ENCODE results near the gene ARHGEF28.

The ARHGEF28 gene

DNA sequence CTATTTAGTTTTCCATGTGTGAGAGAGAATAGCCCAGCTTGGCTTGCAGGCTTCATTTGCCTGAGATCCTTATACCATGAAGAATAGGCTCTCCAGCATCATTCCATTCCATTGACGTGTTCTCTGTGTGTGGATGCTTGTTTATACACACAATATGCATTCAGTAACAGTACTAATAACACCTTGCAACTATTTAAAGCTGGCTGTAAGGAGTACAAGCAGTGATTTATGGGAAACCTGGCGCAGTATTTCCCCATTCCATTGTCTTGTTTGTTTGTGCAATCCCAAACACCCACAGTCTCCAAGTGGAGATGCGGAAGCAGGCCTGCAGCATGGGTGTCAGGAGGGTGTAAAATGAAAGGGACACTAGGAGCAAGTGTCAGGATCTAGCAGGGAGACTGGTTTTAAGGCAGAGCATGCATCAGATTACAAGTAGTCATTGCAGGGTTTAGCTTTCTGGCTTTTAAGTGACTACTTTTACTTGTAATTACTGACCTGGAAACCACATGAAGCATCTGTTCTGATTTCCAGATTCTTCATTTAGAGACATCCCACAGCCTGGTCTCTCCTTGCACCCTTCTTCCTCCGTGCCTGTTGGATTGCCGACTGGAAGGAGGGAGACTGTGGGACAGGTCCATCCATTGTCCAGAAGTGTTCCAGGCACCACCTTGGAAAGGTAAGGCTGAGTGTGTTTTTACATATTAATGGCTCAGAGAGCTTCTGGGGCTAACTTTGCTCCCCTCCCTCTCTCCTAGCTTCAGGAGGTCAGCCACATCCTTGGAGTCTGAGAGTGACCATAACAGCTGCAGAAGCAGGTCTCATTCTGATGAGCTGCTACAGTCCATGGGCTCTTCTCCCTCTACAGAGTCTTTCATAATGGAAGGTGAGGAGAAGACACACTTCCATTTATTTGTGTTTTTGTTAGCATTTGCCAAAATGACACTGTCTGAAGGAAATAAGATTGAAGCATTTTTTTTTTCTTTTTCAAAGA lies 241.6 kb downstream of the ARHGEF28 start:
- no peak overlapping the region for H3K4me3 ChIP-seq
- H3K27ac ChIP-seq = no peak overlapping the region

- Histone ChIP-seq H3K4me3 (no peak overlapping the region), H3K27ac (no peak overlapping the region)
Measured at GRCh38 chr5:73883646-73884045, 257.6 kb downstream of the ARHGEF28 start.

GRCh38 chr5:73887688-73888087 lies 261.7 kb downstream of the ARHGEF28 start:
- Histone ChIP-seq H3K27ac (no peak overlapping the region), H3K4me3 (no peak overlapping the region)

GRCh38 chr5:73890569-73890968 lies 264.6 kb downstream of the ARHGEF28 start:
- Histone ChIP-seq H3K27ac (no peak overlapping the region), H3K4me3 (no peak overlapping the region)

- peak overlapping the region in 1 of 21 experiments; percentile 18 for H3K27ac ChIP-seq
- no peak overlapping the region for H3K4me3 ChIP-seq
Measured at GRCh38 chr5:73892218-73892617, 266.2 kb downstream of the ARHGEF28 start.

DNA sequence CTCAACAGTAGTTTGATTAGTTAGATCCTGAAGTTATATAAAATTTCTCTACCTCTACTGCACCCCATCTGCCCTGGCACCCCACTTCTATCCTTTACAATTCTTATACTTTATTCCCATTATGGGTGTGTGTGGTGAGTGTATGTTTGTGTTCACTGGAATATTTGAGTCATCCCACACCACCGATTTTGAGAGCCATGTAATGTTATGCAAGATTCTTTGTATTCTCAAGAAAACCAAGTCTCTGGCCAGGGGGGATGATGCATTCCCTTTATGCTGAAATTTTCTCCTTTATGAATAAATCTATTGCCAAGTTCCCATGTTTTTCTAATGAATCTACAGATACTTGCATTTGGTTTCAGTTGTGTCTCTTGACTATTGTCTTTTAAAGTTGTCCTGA lies 266.8 kb downstream of the ARHGEF28 start:
- Histone ChIP-seq H3K27ac (peak overlapping the region in 3 of 21 experiments; percentile 16 to 38 (median 18)), H3K4me3 (no peak overlapping the region)

GRCh38 chr5:73893813-73894212 lies 267.8 kb downstream of the ARHGEF28 start:
- peak overlapping the region in 3 of 21 experiments; percentile 2 to 41 (median 38) for H3K27ac ChIP-seq
- H3K4me3 ChIP-seq = no peak overlapping the region

GRCh38 chr5:73894860-73895259 lies 268.9 kb downstream of the ARHGEF28 start:
- no peak overlapping the region for H3K27ac ChIP-seq
- H3K4me3 ChIP-seq = no peak overlapping the region

- Histone ChIP-seq H3K27ac (no peak overlapping the region), H3K4me3 (no peak overlapping the region)
Measured at GRCh38 chr5:73895471-73895870, 269.5 kb downstream of the ARHGEF28 start.

- no peak overlapping the region for H3K4me3 ChIP-seq
Measured at GRCh38 chr5:73896097-73896496, 270.1 kb downstream of the ARHGEF28 start.

GRCh38 chr5:73896668-73897067 lies 270.7 kb downstream of the ARHGEF28 start:
- Histone ChIP-seq H3K27ac (no peak overlapping the region), H3K4me3 (no peak overlapping the region)

More at GRCh38 chr5:73896097-73896496, 270.1 kb downstream of the ARHGEF28 start:
- H3K27ac ChIP-seq = no peak overlapping the region

GRCh38 chr5:73897893-73898292 lies 271.9 kb downstream of the ARHGEF28 start:
- H3K27ac ChIP-seq = no peak overlapping the region
- H3K4me3 ChIP-seq = no peak overlapping the region

- no peak overlapping the region for H3K4me3 ChIP-seq
- H3K27ac ChIP-seq = peak overlapping the region in 2 of 21 experiments; percentile 3 to 19
Measured at GRCh38 chr5:73899055-73899454, 273.1 kb downstream of the ARHGEF28 start.

DNA sequence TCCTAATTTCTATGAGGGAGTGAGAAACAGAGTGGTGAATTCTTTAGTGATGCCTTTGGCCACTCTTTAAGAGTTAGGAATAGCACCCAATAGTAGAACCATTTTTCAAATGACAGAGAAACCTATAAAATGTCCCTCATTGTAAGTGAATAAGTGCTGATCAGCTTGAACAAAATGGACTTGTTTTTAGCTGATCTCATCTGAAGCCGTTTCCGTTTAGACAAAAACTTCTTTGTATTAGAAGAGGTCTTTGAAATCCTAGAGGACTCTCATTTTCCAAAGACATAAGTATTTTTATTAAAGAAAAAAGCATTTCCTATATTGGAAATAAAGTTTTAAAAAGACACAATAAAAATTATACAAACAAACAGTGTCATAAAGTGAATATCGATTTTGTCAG lies 273.9 kb downstream of the ARHGEF28 start:
- H3K4me3 ChIP-seq = no peak overlapping the region
- peak overlapping the region in 1 of 21 experiments; percentile 3 for H3K27ac ChIP-seq

GRCh38 chr5:73900566-73900965 lies 274.6 kb downstream of the ARHGEF28 start:
- H3K27ac ChIP-seq = no peak overlapping the region
- no peak overlapping the region for H3K4me3 ChIP-seq

- peak overlapping the region in 1 of 21 experiments; percentile 20 for H3K27ac ChIP-seq
- H3K4me3 ChIP-seq = no peak overlapping the region
Measured at GRCh38 chr5:73901043-73901442, 275.0 kb downstream of the ARHGEF28 start.

- H3K27ac ChIP-seq = peak overlapping the region in 1 of 21 experiments; percentile 20
Measured at GRCh38 chr5:73901455-73901854, 275.5 kb downstream of the ARHGEF28 start.

DNA sequence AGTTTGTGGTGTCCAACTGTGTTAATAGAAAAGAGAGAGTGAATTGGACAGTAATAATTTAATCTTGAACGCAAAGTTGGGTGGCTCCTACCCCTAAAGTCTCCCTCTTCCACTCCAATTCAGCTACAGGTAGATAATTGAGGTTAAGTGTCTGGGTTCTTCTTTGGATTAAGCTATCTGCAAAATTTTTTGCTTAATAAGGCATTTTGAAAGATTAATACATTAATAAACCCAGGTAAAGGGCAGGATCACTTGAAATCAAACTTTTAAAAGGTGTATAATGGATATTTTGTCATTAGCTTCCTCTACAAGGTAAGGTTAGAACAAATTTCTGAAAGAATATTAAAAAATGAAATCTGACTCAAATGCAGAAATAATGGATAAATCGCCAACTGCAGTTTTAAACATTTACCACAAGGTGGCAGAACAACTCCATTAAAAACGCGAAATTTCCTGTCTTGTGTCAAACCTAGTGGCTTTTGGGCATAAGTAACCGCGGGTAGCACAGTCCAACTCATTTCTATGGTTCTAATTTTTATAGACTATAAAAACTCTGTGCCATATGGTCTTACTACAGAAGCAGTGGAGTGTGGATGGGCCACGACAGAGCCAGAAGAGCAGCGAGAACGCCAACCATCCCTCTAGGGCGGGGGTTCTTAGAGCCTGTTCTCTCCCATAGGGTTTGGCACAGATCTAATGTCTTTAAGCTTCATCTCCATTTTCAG lies 276.5 kb downstream of the ARHGEF28 start:
- Histone ChIP-seq H3K4me3 (no peak overlapping the region), H3K27ac (no peak overlapping the region)

More at GRCh38 chr5:73901455-73901854, 275.5 kb downstream of the ARHGEF28 start:
- no peak overlapping the region for H3K4me3 ChIP-seq

DNA sequence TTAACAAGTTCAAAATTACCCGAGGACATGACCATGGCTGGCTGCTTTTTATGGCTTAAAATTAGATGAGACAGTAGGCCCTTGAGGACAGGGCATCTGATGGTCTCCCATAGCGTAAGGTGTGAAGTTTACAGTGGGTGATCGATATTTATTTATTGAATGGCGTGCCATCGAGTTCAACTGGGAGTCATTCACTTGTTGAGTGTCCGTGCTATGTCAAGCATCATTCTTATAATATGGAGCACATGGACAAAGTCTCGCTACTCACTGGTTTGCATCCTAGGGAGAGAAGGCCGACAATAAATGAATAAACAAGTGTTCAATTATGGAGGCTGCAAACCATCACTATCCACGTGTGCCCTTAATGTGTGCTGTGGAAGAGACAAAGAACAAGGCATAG lies 277.2 kb downstream of the ARHGEF28 start:
- Histone ChIP-seq H3K4me3 (no peak overlapping the region), H3K27ac (no peak overlapping the region)

DNA sequence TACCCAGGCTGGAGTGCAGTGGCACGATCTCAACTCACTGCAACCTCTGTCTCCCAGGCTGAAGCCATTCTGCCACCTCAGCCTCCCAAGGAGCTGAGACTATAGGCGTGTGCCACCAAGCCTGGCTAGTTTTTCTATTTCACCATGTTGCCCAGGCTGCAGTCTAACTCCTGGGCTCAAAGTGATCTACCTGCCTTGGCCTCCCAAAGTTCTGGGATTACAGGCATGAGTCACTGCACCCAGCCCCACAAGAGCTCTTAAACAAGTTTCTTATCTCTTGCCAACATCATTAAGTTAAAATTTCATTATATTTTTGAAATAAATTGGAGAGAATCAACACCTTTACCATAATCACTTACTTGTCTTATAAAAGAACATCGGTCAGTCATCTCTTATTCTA lies 280.3 kb downstream of the ARHGEF28 start:
- no peak overlapping the region for H3K4me3 ChIP-seq
- no peak overlapping the region for H3K27ac ChIP-seq

GRCh38 chr5:73907164-73907563 lies 281.2 kb downstream of the ARHGEF28 start:
- H3K27ac ChIP-seq = no peak overlapping the region

More at GRCh38 chr5:73907164-73907563, 281.2 kb downstream of the ARHGEF28 start:
- no peak overlapping the region for H3K4me3 ChIP-seq

Data from skin epidermis (tissue), 12 donors.